GM12878 (cell line): Measurements from ENCODE around the gene CBFA2T3. TPM values are rescaled to one million over a fixed set of nuclear protein-coding genes. Genes with fewer than 3 reads are reported as not detected.

Source experiments
- CEBPZ ChIP-seq: fragments of 150-350 bp; IDR thresholded peaks from 2 replicates; pipeline ENCODE4 v1.6.1; 2016; ENCODE audit warnings: low read depth, low read length
- CREB1 ChIP-seq: IDR thresholded peaks from 2 replicates; pipeline ENCODE4 v1.6.1; 2012; ENCODE audit warnings: low read depth, mild to moderate bottlenecking, inconsistent platforms
- E2F4 ChIP-seq: IDR thresholded peaks from 2 replicates; pipeline ENCODE4 v1.6.1; 2012; ENCODE audit warnings: low read depth, low read length, improper control_type of control experiment
- HDAC2 ChIP-seq: fragments of 200-600 bp; sonication (generic); IDR thresholded peaks from 2 replicates; pipeline ENCODE4 v1.6.1; 2017
- RELB ChIP-seq: fragments of 450-650 bp; IDR thresholded peaks from 2 replicates; pipeline ENCODE4 v1.6.1; 2017; ENCODE audit warnings: low read depth, mild to moderate bottlenecking, moderate library complexity
- STAT3 ChIP-seq: IDR thresholded peaks from 2 replicates; pipeline ENCODE4 v1.6.1; 2011; ENCODE audit warnings: low read depth, low read length, improper control_type of control experiment
- polyA plus RNA-seq, 11 experiments: library from polyadenylated mRNA; depleted of rRNA in 4 of 11; unstranded in 6 of 11; stranded (reverse) in 5 of 11; fragments of >200 nt; fragmentation: Nextera tagmentation in 4 of 11; fragmentation: Illumina TruSeq in 1 of 11; extraction: Ambion mirVana in 4 of 11; extraction: Trizol in 1 of 11; gene quantifications; 1 replicate in 1 of 11; 2 replicates in 10 of 11; pipeline versions ENCODE4 v1.2.1 to v1.2.3, GENCODE V29; 2011 to 2016; ENCODE audit warnings: inconsistent platforms in 2 of 11, missing spikeins in 2 of 11, low read depth in 1 of 11
- total RNA-seq, 4 experiments: library from RNA; depleted of rRNA in 3 of 4; stranded (reverse); fragments of >200 nt in 3 of 4; fragmentation: Illumina TruSeq in 1 of 4; extraction: Trizol in 1 of 4; gene quantifications; 2 replicates each; pipeline versions ENCODE4 v1.2.1 to v1.2.3, GENCODE V29; 2013 to 2021

The CBFA2T3 gene
- total and polyA plus RNA-seq, 10 of the 15 experiments (the other 5 are each of a cell fraction or from before 2014, with no cell fraction given): 0.69 to 42.6 (median 4.5) TPM

GRCh38 chr16:88988980-88989811, 12.2 kb upstream of the CBFA2T3 start (continued):
- TF ChIP-seq HDAC2 (no peak), STAT3 (no peak), CEBPZ (no peak), RELB (no peak), E2F4 (no peak), CREB1 (no peak)
